ENCODE data around the gene SERPINA4.

SERPINA4 gene, protein sequence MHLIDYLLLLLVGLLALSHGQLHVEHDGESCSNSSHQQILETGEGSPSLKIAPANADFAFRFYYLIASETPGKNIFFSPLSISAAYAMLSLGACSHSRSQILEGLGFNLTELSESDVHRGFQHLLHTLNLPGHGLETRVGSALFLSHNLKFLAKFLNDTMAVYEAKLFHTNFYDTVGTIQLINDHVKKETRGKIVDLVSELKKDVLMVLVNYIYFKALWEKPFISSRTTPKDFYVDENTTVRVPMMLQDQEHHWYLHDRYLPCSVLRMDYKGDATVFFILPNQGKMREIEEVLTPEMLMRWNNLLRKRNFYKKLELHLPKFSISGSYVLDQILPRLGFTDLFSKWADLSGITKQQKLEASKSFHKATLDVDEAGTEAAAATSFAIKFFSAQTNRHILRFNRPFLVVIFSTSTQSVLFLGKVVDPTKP

DNA sequence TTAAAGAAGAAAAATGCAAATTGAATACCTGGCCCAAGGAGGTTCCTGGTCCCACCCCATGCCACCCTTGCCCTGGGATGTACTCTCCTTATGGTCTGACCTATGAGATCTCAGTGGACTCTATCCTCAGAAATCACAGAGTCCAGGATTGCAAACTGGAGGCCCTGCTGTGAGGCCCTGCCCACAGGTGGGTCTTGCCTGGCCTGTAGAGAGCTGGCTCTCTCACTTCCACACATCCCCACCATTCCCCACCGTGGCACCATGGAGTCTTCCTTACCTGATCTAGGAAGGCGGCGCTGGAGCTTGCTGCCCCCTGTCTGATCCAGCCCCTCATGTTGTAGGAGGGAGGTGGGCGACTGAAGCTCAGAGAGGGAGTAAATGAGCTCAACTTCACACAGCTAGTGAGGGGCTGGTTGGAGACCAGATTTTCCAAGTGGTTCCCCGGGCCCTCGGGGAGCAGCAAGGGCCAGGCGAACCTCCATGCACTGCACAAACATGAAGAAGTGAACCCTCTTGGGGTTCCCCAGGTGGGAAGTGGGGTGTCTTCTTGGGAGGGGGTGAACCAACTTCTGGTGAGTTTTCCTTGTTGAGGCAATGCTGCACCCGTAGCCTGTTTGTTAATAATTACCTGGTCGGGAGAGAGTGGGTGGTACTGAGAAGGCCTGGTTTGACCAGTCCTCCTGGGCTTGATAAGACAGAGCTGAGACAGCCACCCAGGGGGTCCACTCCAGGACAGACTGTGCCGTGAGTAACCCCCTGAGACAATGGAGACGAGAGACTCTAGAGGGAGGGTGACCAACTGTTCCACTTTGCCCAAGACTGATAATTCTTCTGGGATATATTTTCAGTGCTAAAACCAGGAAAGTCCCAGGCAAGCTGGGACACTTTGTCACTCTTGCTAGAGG is at the start of gene SERPINA4:
SERPINA4 (plus strand) TSS at position 692 of the 905 bp plus-strand sequence. CDS start 2,041 bp downstream, outside the sequence.
- H3K36me3 ChIP-seq (ENCODE audit: control insufficient read depth, insufficient read depth, low read length, severe bottlenecking), result no peaks in the 10 kb centered on the region
- H3K9me3 ChIP-seq (ENCODE audit: control insufficient read depth, low read length), result peaks cover 14% of the 10 kb centered on the region
- peaks cover 8% of the 10 kb centered on the region for H3K4me1 ChIP-seq (ENCODE audit: control insufficient read depth, insufficient read depth, low read length)
- H3K4me3 ChIP-seq (ENCODE audit: low read length), result no peak within 1 kb of the TSS
- peaks cover 25% of the 10 kb centered on the region for H3K27me3 ChIP-seq (replicated peaks; ENCODE audit: control insufficient read depth, insufficient read depth, low read length)
- no peak within 1 kb of the TSS for H3K9ac ChIP-seq (ENCODE audit: low read length)
- DNase-seq (ENCODE audit: low read depth), result no peak

DNA sequence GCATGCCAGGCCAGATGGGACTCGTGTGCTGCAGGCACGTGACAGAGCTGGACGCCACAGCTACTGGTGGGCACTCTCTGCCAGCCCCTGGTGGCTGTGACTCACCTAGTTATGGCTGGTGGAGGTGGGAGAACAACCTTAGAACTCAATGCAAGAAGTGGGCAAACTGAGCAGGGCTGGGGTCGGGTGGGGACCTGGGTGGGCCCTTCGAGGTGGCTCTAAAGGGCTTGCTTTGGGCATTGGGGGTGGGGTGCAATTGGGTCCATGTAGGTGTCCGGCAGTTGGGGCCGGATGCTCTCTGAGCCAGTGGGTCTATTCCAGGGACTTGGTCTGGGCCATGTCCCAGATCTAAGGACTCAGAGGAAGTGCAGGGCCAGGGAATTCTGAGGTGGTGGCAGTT is 46.9 kb upstream of the SERPINA4 start:
- Histone ChIP-seq H3K9me3 (ENCODE audit: control insufficient read depth, low read length) (no peaks in the 10 kb centered on the region), H3K9ac (ENCODE audit: low read length) (no peak overlapping the region)
- DNase-seq (ENCODE audit: low read depth), result no peak

DNA sequence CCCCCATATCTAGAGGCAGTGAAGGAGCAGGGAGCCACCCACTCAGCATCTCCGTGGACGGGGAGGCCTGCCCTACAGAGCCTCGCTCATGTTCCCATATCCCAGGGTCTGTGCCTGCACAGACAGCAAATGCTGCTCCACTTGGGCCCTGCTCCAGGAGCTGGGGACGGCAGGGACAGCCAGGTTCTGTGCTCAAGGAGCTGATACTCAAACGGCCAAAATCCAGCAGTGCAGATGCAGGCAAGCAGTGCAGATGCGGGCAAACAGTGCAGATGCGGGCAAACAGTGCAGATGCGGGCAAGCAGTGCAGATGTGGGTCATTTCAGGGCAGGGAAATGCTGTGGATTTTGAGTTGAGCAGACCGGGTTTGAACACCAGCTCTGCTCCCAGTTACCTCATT is 45.8 kb upstream of the SERPINA4 start:
- H3K9me3 ChIP-seq (ENCODE audit: control insufficient read depth, low read length), result no peaks in the 10 kb centered on the region
- H3K4me3 ChIP-seq (ENCODE audit: low read length), result no peak overlapping the region
- H3K27me3 ChIP-seq (replicated peaks; ENCODE audit: control insufficient read depth, insufficient read depth, low read length), result peaks cover 17% of the 10 kb centered on the region
- no peak for DNase-seq (ENCODE audit: low read depth)
- no peaks in the 10 kb centered on the region for H3K36me3 ChIP-seq (ENCODE audit: control insufficient read depth, insufficient read depth, low read length, severe bottlenecking)
- no peak overlapping the region for H3K9ac ChIP-seq (ENCODE audit: low read length)
- peaks cover 14% of the 10 kb centered on the region for H3K4me1 ChIP-seq (ENCODE audit: control insufficient read depth, insufficient read depth, low read length)

More for the DNA sequence above, 46.9 kb upstream of the SERPINA4 start:
- H3K36me3 ChIP-seq (ENCODE audit: control insufficient read depth, insufficient read depth, low read length, severe bottlenecking), result no peaks in the 10 kb centered on the region
- H3K4me1 ChIP-seq (ENCODE audit: control insufficient read depth, insufficient read depth, low read length), result peaks cover 14% of the 10 kb centered on the region
- H3K27me3 ChIP-seq (replicated peaks; ENCODE audit: control insufficient read depth, insufficient read depth, low read length), result peaks cover 17% of the 10 kb centered on the region
- no peak overlapping the region for H3K4me3 ChIP-seq (ENCODE audit: low read length)

DNA sequence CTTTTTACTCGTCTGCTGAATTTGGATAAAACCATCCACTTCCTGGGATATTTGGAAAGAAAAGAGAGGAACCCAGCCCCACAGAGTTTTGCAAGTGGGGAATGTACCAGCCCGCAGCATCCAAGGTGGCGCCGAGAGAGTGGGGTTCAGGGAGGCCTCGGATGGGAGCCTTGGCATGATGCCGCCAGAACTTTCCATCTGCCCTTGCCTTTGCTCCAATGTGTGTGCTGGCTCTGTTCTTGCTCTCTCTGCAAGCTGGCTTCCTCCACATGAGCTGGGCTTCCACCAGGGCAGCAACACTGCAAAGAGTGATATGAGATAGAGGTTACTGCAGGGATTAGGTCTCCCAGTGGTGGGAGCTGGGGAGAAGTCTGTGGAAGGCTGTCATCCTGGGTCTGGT is 45.4 kb upstream of the SERPINA4 start:
- H3K9me3 ChIP-seq (ENCODE audit: control insufficient read depth, low read length), result no peaks in the 10 kb centered on the region
- no peak overlapping the region for H3K9ac ChIP-seq (ENCODE audit: low read length)
- no peak for DNase-seq (ENCODE audit: low read depth)
- H3K36me3 ChIP-seq (ENCODE audit: control insufficient read depth, insufficient read depth, low read length, severe bottlenecking), result no peaks in the 10 kb centered on the region
- peaks cover 17% of the 10 kb centered on the region for H3K27me3 ChIP-seq (replicated peaks; ENCODE audit: control insufficient read depth, insufficient read depth, low read length)
- H3K4me3 ChIP-seq (ENCODE audit: low read length), result no peak overlapping the region
- peaks cover 14% of the 10 kb centered on the region for H3K4me1 ChIP-seq (ENCODE audit: control insufficient read depth, insufficient read depth, low read length)

DNA sequence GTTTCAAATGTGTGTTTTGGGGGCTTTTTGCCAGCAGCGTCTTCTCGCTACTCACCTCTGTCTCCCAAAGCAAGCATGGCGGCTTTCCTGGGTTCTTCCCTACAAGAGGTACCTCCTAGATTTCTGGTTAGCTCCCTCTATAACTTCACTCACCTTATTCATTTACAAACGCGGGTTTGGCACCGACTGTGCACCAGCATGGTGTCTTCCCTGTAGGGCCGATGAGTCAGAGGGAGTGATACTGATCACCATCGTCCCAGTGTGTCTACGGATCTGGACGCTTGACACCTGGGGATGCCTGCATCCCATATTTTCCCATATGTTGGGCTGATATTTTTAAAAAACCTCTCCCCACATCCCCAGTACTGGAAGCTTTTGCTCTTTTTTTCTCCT is 44.0 kb upstream of the SERPINA4 start:
- H3K9ac ChIP-seq (ENCODE audit: low read length), result no peak overlapping the region

DNA sequence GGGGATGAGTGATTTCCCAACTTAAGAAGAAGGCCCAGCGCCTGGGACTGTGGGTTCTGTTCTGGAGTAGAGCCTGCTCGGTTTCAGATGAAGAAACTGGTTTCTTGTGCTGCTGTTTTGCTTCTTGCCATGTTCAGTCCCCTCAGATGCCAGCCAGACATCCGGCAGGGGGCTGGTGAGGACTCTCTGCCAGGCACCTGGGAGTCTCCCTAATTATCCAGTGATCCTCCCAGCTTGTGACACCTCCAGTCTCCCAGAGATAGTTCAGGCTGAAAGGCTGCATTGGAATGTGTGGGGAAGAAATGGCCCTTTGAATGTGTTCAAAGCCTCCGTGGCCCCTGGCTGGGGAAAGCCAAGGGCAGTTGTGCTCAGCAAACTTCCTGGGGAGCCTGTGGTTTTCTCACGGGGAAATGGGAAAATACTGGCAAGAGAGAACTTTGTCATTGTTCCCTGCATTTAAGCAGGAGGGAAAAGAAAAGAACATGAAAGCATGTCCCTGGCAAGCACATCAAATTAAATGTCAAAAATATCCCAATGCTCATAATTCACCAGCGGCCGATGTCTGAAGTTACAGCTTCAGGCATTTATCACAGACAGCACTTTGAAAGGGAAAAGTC is 43.5 kb upstream of the SERPINA4 start:
- no peaks in the 10 kb centered on the region for H3K9me3 ChIP-seq (ENCODE audit: control insufficient read depth, low read length)
- peaks cover 14% of the 10 kb centered on the region for H3K4me1 ChIP-seq (ENCODE audit: control insufficient read depth, insufficient read depth, low read length)
- H3K27me3 ChIP-seq (replicated peaks; ENCODE audit: control insufficient read depth, insufficient read depth, low read length), result peaks cover 24% of the 10 kb centered on the region
- no peak overlapping the region for H3K9ac ChIP-seq (ENCODE audit: low read length)
- H3K36me3 ChIP-seq (ENCODE audit: control insufficient read depth, insufficient read depth, low read length, severe bottlenecking), result no peaks in the 10 kb centered on the region
- no peak overlapping the region for H3K4me3 ChIP-seq (ENCODE audit: low read length)
- no peak for DNase-seq (ENCODE audit: low read depth)

More for the DNA sequence above, 44.0 kb upstream of the SERPINA4 start:
- no peak overlapping the region for H3K4me3 ChIP-seq (ENCODE audit: low read length)
- H3K36me3 ChIP-seq (ENCODE audit: control insufficient read depth, insufficient read depth, low read length, severe bottlenecking), result no peaks in the 10 kb centered on the region
- peaks cover 23% of the 10 kb centered on the region for H3K27me3 ChIP-seq (replicated peaks; ENCODE audit: control insufficient read depth, insufficient read depth, low read length)
- no peak for DNase-seq (ENCODE audit: low read depth)
- peaks cover 14% of the 10 kb centered on the region for H3K4me1 ChIP-seq (ENCODE audit: control insufficient read depth, insufficient read depth, low read length)
- no peaks in the 10 kb centered on the region for H3K9me3 ChIP-seq (ENCODE audit: control insufficient read depth, low read length)

DNA sequence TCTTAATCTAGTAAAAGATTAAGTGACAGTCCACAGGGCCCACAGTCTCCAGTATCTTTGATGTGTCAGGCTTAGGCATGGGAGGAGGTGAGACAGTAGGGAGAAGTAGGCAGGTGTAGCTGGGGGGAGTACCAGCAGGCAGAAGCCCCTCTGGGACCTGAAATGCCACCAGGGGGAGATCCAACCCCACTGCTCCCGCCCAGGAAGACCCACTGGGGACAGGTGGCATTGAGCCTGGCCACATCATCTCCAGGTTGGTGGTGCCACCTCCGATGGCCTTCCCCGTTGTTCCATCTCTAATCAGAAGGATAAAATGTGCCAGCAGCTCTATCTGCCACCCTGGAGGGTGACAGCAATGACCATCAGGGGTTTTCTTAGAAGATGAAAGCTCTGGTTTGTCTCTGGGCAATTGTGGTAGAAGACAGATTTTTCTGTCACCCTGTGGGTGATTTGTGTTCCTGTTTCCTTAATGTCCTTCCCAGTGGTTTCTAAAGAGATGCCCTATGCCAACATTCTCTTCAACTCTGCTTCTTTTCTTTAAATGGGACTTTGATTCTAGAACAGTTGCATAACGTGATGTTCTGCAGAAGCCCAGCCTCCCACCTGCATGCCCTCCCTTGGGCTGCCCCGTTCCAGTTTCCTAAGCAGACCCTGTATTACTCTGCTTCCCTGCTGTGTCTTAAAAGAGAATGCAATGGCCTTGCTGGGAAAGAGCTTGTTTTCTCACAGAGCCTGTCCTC is 39.7 kb upstream of the SERPINA4 start:
- H3K9ac ChIP-seq (ENCODE audit: low read length), result no peak overlapping the region
- DNase-seq (ENCODE audit: low read depth), result no peak
- H3K4me1 ChIP-seq (ENCODE audit: control insufficient read depth, insufficient read depth, low read length), result peaks cover 14% of the 10 kb centered on the region

DNA sequence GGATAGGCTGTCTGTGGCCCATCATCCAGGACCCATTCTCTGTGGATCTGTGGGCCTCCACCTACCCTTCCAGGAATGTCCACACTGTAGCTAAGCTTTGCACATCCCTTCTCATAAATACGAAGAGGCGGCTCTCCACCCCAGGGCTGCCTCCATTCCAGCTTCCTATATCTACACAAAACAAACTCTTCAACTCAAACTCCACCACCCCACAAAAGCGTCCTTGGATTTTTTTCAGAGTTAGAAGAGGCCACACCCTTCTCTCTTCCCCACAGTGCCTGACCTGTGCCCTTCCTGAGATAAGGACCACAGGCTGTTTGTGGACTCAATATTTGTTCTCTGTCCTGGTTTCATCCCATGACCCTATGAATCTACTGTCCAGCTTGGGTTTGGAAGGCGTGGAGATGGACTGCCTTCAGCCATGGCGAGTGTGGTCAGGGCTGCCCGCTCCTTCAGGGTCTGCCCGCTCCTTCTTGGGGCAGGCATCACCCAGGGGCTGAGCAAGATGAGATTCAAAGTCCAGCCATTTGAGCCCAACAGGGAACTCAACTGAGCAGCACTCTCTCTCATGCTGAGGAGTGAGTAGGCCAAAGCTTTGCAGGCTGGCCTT is 39.0 kb upstream of the SERPINA4 start:
- no peak for DNase-seq (ENCODE audit: low read depth)
- H3K36me3 ChIP-seq (ENCODE audit: control insufficient read depth, insufficient read depth, low read length, severe bottlenecking), result no peaks in the 10 kb centered on the region
- peaks cover 11% of the 10 kb centered on the region for H3K4me1 ChIP-seq (ENCODE audit: control insufficient read depth, insufficient read depth, low read length)
- H3K9ac ChIP-seq (ENCODE audit: low read length), result no peak overlapping the region
- peaks cover 35% of the 10 kb centered on the region for H3K27me3 ChIP-seq (replicated peaks; ENCODE audit: control insufficient read depth, insufficient read depth, low read length)
- peaks cover 16% of the 10 kb centered on the region for H3K9me3 ChIP-seq (ENCODE audit: control insufficient read depth, low read length)
- no peak overlapping the region for H3K4me3 ChIP-seq (ENCODE audit: low read length)

More for the DNA sequence above, 39.7 kb upstream of the SERPINA4 start:
- H3K4me3 ChIP-seq (ENCODE audit: low read length), result no peak overlapping the region
- H3K27me3 ChIP-seq (replicated peaks; ENCODE audit: control insufficient read depth, insufficient read depth, low read length), result peaks cover 39% of the 10 kb centered on the region
- H3K9me3 ChIP-seq (ENCODE audit: control insufficient read depth, low read length), result peaks cover 10% of the 10 kb centered on the region
- no peaks in the 10 kb centered on the region for H3K36me3 ChIP-seq (ENCODE audit: control insufficient read depth, insufficient read depth, low read length, severe bottlenecking)

DNA sequence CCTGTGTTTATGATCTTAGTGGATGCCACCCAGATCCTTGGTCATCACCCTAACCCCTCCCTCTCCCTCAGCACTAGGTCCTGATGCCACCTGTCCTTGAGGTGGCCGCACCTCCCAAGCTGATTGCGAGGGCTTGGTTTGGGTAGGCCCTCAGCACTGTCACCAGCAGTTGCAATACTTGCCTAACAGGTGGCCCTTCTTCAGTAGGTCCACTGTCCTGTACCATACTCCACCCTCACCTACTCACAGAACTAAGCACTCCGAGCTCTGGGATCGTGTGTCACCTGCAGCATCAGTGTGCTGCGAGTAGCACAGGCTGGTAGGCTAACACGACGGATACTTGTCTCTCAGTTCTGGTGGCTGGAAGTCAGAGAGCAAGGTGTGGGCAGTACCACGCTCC is 38.0 kb upstream of the SERPINA4 start:
- Histone ChIP-seq H3K4me3 (ENCODE audit: low read length) (no peak overlapping the region), H3K9ac (ENCODE audit: low read length) (no peak overlapping the region), H3K27me3 (replicated peaks; ENCODE audit: control insufficient read depth, insufficient read depth, low read length) (peaks cover 35% of the 10 kb centered on the region), H3K36me3 (ENCODE audit: control insufficient read depth, insufficient read depth, low read length, severe bottlenecking) (no peaks in the 10 kb centered on the region), H3K9me3 (ENCODE audit: control insufficient read depth, low read length) (peaks cover 19% of the 10 kb centered on the region), H3K4me1 (ENCODE audit: control insufficient read depth, insufficient read depth, low read length) (peaks cover 1% of the 10 kb centered on the region)
- no peak for DNase-seq (ENCODE audit: low read depth)

DNA sequence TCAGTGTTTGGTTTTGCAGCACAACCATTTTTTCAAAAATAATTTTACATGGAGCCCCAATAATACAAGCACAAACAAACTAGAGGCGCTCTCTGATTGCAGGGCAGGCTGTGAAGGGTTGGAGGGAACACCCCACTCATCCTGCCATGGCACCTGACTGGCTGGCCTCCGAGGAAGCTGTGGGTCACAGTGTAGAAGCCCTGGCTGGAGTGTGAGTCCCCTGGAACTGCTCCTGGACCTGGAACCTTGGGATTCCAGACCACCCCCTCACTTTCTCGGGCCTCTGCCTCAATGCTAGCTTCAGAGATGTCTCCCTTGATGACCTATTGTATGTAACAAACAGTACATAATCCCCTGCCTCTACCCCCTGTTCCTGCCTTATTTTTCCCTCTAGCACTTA is 37.1 kb upstream of the SERPINA4 start:
- Histone ChIP-seq H3K9me3 (ENCODE audit: control insufficient read depth, low read length) (peaks cover 19% of the 10 kb centered on the region), H3K27me3 (replicated peaks; ENCODE audit: control insufficient read depth, insufficient read depth, low read length) (peaks cover 35% of the 10 kb centered on the region), H3K4me3 (ENCODE audit: low read length) (no peak overlapping the region), H3K9ac (ENCODE audit: low read length) (no peak overlapping the region), H3K4me1 (ENCODE audit: control insufficient read depth, insufficient read depth, low read length) (no peaks in the 10 kb centered on the region), H3K36me3 (ENCODE audit: control insufficient read depth, insufficient read depth, low read length, severe bottlenecking) (no peaks in the 10 kb centered on the region)
- DNase-seq (ENCODE audit: low read depth), result no peak
